ENCODE results near the gene UBE2E3.
A peak's percentile ranks its signal among the peaks of the same experiment; 100 is the strongest.

Gene UBE2E3

DNA sequence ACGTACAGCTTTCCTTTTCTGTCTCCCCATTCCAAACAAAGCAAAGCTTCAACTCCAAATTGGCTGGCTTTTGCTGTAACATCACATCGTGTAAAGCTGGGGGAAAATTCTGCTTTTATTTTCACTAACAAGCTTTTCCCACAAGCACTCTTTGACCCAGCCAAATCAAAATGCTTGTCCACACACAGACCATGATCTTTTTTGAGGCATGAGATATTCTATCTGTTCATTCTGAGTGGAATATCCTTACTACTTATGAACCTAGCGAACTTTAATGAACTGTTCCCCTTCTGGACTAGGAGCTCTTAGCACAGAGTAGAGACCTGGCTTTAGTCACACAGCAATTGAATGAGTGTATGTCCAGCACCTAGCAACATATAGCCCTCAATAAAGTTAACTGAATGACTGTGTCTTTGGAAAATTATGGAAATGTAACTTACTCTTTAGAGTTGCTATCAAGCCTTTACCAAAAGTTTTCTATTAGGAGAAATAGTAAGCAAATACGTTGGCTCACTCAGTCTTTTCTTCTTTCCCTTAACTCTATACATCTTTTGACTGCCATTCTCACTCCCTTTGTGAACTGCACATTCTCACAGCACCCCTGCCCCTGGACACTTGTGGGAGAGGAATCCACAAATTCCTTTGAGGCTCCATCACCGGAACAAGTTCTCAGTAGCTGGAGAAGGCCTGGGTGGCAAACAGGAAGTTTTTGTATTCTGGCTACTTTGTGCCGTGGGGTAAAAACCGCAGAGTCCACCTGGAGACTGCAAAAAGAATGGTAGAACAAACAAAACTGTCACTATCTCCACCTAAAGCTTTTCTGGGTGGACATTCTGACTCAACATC lies 1.3 kb upstream of the UBE2E3 start:
- DNase-seq (ENCODE audit: low read depth) = peak; percentile 24

DNA sequence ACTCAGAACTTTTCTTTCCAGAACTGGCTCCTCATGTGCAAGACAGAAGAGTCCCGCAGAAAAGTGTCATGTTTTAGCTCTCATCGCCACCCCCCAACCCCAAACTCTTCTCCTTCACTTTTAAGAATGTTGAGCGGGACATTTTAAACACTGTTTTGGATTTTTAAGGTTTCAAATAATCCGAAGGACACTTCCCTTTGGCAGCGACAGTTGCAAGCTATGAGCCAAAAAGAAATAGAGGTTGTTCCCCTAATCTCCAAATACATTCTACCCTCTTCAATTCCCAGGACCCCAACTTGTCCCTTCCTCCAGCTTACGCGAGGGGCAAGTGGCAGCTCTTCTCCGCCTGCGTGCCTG lies 678 bp upstream of the UBE2E3 start:
- peak; percentile 3 for DNase-seq (ENCODE audit: low read depth)

GRCh38 chr2:180980943-180981911 lies 822 bp downstream of the UBE2E3 start:
- DNase-seq (ENCODE audit: low read depth) = peak; percentile 15

DNA sequence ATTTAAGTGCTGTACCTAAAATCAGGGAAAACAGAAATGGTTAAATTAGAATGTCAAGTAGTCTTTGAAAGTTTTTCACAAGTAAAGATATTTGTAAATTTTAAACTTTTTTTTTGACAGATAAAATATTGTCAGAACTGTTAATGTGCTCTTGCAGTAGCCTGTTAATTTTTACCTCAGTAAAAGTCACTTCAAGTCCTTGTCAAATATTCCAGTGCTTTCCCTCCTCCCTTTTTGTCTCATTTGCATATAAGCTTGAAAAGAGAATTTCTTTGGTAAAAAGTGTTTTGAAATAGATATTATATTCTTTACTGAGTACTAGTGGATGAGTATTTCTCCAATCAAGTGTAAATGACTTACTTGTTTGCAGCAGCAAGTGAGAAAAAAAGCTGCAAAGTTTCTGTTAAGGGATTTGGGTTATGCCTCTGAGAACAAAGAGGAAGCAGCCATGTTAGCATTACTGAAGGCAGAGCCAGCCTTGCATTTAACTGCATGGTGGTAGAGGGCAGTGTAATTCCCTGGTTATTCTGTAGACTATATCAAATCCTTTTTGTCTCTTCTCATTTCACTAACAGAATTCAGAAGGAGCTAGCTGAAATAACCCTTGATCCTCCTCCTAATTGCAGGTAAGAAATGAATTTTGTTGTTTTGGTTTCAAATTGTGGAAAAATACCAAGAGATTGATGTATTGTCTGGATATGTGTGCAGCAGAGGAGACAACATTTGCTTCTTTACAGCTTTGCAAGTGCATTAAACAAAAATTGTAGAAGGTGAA lies 3.2 kb downstream of the UBE2E3 start:
- DNase-seq (ENCODE audit: low read depth) = peak; percentile 31

GRCh38 chr2:180985771-180986395 lies 5.5 kb downstream of the UBE2E3 start:
- DNase-seq (ENCODE audit: low read depth) = no peak

DNA sequence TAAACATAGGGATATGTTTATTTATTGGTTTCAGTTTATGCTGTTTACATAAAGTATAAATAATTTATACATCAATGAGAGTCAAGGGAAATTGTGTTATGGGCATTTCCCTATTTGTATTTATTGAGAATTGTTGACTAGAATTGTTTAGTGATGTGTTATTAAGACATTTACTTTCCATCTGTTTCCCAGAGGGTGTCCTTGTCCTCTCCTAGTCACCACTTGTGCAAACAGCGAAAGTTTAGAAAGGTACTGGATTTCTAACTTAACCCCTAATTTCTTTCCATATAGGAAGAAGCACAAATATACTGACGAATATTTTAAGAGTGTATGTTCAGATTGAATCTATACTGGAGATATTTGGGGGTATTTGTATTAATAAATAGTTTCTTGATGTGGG lies 6.7 kb downstream of the UBE2E3 start:
- no peak for DNase-seq (ENCODE audit: low read depth)

DNA sequence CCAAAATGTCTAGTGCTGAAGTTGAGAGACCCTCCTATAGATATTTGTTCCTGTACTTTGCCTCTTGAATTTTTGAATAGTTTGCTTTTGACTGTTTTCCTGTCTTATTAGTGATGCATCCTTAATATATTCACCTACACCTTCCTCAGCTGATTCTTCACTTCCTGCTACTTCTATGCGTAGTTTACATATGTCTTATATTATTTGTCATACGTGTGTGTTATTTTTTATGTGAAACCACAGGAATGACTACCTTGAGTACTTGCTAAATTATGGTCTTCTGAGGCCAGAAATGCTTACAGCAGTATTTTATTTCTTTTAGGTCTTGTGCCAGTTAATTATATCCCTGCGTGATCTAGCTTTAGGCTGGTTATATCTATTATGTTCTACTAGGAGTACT lies 9.9 kb downstream of the UBE2E3 start:
- DNase-seq (ENCODE audit: low read depth) = no peak

GRCh38 chr2:180990794-180991193 lies 10.4 kb downstream of the UBE2E3 start:
- no peak for DNase-seq (ENCODE audit: low read depth)

GRCh38 chr2:180991361-180991760 lies 11.0 kb downstream of the UBE2E3 start:
- DNase-seq (ENCODE audit: low read depth) = no peak

DNA sequence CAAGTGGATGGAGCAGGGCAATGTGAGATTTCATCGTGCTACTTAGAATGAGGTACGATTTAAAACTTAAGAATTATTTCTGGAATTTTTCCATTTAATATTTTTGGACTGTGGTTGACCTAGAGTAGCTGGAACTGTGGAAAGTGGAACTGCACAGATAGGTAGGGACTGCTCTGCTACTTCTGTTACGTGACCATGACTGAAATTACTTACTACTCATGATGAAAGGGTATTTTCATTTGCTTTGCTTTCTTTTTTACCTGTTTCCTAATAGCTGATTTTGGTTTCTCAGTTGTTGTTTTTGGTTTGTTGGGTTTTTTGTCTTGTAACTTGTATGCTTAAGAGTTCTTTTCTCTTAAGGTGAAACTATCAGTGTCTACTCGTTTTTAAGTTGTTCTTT lies 11.4 kb downstream of the UBE2E3 start:
- no peak for DNase-seq (ENCODE audit: low read depth)

GRCh38 chr2:180992994-180993393 lies 12.6 kb downstream of the UBE2E3 start:
- no peak for DNase-seq (ENCODE audit: low read depth)

GRCh38 chr2:180999274-180999964 lies 19.0 kb downstream of the UBE2E3 start:
- DNase-seq (ENCODE audit: low read depth) = no peak

DNA sequence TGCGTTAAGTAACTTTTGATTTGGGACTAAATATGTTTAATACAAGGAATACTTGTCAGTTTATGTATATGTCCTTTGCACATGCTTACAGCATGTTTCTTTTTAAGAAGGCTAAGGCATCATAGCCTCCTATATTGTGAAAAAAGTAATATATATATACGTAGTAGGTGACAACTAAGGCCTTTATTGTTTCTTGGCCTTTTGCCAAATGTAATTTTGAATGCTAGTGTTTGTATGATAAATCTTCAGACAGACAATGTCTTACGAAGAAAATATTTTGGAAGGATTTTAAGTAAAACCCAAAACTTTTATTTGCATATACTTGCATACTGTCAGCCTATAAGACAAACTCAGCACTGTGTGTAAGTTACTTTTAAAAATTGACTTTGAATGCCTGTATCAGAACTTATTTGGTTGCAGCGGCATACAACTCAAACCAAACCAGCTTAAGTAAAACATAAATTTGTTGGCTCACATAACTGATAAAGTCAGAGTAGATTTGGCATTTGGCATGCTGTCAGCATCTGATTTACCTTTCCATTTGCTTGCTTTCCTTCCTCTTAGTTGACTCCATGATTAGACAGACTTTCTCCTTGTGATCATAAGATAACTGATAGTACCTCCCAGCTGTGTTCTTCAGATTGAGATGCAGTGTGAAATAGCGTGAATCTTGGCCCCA lies 24.4 kb downstream of the UBE2E3 start:
- no peak for DNase-seq (ENCODE audit: low read depth)

DNA sequence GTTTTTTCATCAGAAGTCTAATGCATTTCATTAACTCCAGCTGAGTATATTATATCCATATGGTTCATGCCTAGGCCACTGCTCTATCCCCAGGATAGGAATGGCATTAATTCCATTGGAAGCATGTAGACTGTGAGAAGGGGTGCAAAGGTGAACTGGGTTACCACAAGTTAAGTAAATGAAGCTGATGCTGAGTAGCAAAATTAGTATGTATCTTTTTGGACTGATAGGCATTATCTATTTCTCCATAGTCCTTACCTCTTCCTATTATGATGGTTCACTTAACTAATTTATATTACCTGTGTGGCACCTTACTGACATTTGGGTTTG lies 24.9 kb downstream of the UBE2E3 start:
- no peak for DNase-seq (ENCODE audit: low read depth)

DNA sequence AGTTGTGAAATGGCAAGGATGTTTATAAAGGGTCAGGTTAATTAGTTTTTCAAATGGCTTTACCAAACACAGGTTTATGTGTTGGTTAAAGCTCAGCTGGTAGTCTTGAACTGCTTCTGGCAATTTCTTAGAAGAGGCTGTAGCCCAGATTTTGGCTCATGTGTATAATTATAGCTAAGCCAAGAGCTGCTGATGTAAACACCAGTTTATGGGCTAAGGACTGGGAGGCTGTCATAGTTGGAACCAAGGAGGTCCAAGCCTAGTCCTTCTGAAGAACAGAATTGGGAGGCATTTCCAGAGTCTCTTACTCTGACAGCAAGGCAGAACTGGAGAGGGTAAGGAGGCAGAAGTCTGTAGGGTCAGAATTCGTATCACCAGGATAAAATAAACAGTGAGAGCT lies 25.4 kb downstream of the UBE2E3 start:
- DNase-seq (ENCODE audit: low read depth) = no peak

DNA sequence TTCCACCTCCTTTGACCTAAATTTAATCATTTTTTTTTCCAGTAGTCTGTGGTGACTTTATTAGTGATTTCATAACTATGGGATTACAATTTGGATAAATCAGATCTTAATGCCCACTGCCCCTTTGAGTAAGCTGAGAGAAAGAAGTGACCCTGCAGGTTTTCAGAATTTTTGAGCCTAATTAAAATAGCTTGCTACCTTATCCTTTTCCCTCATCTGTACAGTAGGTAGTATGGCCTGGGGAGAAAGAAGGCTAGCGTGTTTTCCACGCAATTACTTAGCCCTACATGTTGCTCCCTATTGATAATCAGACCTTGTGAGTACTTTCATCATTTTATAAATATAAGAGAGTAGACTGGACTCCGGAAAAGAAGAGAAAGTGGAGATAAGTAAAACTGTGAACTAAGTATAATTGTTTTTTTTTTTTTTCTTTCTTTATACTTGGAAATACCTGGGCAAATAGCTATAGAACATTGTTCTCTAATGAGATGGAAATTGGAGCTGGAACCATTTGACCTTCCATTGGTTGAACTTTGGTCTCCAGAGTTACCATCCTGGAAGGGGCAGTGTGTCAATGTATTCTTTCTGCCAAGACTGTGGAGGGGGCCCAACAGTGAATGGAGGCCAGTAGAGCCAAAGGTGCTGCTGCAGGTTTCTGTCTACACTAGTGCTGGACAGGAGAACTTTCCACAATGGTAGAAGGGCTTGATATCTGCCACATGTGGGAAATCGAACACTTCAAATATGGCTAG lies 26.9 kb downstream of the UBE2E3 start:
- DNase-seq (ENCODE audit: low read depth) = no peak

- no peak for DNase-seq (ENCODE audit: low read depth)
Measured at GRCh38 chr2:181008407-181008806, 28.0 kb downstream of the UBE2E3 start.

GRCh38 chr2:181021199-181021789 lies 40.9 kb downstream of the UBE2E3 start:
- DNase-seq (ENCODE audit: low read depth) = no peak

DNA sequence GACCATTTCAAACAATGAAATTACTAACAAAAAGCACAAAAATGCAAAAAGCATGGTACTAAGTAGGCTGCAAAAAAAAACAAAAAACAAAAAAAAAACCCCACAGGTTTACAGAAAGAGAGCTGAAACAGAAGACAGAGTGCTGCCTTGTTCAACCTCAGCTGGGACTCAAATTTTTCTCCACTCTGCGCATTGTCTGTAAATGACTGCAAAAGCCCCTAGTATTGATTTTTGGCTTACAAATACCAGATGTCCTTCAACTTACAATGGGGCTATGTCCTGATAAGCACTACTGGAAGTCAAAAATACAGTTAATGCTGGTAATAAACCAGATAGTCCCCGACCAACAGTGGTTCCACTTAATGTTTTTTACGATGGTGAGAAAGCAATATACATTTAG lies 42.2 kb downstream of the UBE2E3 start:
- DNase-seq (ENCODE audit: low read depth) = no peak

GRCh38 chr2:181025004-181025403 lies 44.6 kb downstream of the UBE2E3 start:
- DNase-seq (ENCODE audit: low read depth) = no peak
